ENCODE results near the gene HYI.

DNA sequence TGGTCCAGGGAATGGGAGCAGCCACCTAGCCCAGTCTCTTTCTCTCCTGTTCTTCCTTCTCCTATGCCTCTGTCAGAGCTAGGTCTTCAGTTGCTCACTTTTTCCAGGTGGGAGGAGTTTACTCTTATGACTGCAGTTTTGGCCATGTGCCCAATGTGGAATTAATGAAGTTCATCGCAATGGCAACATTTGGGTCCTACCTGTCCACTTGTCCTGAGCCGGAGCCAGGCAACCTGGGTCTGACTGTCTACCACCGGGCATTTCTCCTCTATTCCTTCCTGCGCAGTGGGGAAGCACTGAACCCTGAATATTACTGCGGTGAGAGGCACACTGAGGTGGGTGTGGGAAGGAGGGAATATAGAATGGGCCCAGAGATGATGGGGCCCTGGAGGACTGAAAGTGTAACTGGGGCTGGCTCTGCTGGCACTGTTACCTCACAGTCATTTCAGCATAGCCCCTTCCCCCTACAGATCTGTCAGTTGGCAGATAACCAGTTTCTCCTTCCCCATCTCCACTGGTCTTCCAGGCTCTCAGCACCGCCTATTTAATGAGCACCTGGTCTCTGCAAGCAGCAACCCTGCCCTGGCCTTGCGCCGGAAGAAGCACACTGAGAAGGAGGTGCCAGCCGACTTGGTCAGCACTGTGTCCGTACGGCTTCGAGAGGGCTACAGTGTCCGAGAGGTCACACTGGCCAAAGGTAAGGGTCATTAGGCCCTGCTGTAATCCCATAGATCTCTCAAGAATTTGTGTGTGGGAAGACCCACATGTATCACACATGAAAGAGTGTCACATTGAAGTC is 33.9 kb downstream of the HYI start:
- TF ChIP-seq, protein P1, sequence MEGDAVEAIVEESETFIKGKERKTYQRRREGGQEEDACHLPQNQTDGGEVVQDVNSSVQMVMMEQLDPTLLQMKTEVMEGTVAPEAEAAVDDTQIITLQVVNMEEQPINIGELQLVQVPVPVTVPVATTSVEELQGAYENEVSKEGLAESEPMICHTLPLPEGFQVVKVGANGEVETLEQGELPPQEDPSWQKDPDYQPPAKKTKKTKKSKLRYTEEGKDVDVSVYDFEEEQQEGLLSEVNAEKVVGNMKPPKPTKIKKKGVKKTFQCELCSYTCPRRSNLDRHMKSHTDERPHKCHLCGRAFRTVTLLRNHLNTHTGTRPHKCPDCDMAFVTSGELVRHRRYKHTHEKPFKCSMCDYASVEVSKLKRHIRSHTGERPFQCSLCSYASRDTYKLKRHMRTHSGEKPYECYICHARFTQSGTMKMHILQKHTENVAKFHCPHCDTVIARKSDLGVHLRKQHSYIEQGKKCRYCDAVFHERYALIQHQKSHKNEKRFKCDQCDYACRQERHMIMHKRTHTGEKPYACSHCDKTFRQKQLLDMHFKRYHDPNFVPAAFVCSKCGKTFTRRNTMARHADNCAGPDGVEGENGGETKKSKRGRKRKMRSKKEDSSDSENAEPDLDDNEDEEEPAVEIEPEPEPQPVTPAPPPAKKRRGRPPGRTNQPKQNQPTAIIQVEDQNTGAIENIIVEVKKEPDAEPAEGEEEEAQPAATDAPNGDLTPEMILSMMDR (IDR thresholded peaks at IDR 0.05), result no peak
- TF ChIP-seq POLR2AphosphoS5 (IDR thresholded peaks at IDR 0.05; ENCODE audit: low read depth, low read length), result no peak
- TF ChIP-seq SIN3A (IDR thresholded peaks at IDR 0.05; ENCODE audit: borderline replicate concordance, insufficient read depth, low read depth, low read length), result no peak
- TF ChIP-seq TCF7L2 (IDR thresholded peaks at IDR 0.05; ENCODE audit: low read depth, low read length), result no peak
